Measurements from ENCODE around the gene MEF2A. TPM values are rescaled to one million over a fixed set of nuclear protein-coding genes. Genes with fewer than 3 reads are reported as not detected.
"Not testable (repeated sequence)": the region's sequence is repeated elsewhere in the genome, so short reads cannot be mapped to it uniquely, and the experiment has no call there.

Gene MEF2A
- total RNA-seq (2012; rRNA removed), result 15.9 and 23.3 TPM in 2 replicates

- Histone ChIP-seq H3K4me2 (ENCODE audit: low read length) (peak within 1 kb of the TSS; percentile 100), H3K9ac (ENCODE audit: low read depth, low read length) (peak within 1 kb of the TSS; percentile 99), H3K4me3 (ENCODE audit: low read length) (peak within 1 kb of the TSS; percentile 99), H3K9me3 (replicated peaks; ENCODE audit: low read length) (no peaks in the 10 kb centered on the region), H3K4me1 (ENCODE audit: control insufficient read depth, insufficient read depth, low read length) (peaks cover 29% of the 10 kb centered on the region), H3K27me3 (ENCODE audit: control insufficient read depth, insufficient read depth, low read length) (no peaks in the 10 kb centered on the region), H3K36me3 (ENCODE audit: insufficient read depth, low read length) (no peaks in the 10 kb centered on the region)
These were observed at the start of gene MEF2A for GRCh38 chr15:99565299-99566156. Gene MEF2A, plus strand, starts transcription at chr15:99565984. Its CDS starts 67,136 bp downstream, at chr15:99633120.

GRCh38 chr15:99518191-99518590, 47.6 kb upstream of the MEF2A start:
- H3K27me3 ChIP-seq (ENCODE audit: control insufficient read depth, insufficient read depth, low read length), result no peaks in the 10 kb centered on the region
- H3K9ac ChIP-seq (ENCODE audit: low read depth, low read length), result no peak overlapping the region
- H3K36me3 ChIP-seq (ENCODE audit: insufficient read depth, low read length), result no peaks in the 10 kb centered on the region

GRCh38 chr15:99519366-99519765, 46.4 kb upstream of the MEF2A start:
- not testable (repeated sequence) for H3K4me2 ChIP-seq (ENCODE audit: low read length)

More at GRCh38 chr15:99518191-99518590, 47.6 kb upstream of the MEF2A start:
- Histone ChIP-seq H3K4me2 (ENCODE audit: low read length) (no peak overlapping the region), H3K4me1 (ENCODE audit: control insufficient read depth, insufficient read depth, low read length) (no peaks in the 10 kb centered on the region), H3K9me3 (replicated peaks; ENCODE audit: low read length) (no peaks in the 10 kb centered on the region), H3K4me3 (ENCODE audit: low read length) (no peak overlapping the region)

DNA sequence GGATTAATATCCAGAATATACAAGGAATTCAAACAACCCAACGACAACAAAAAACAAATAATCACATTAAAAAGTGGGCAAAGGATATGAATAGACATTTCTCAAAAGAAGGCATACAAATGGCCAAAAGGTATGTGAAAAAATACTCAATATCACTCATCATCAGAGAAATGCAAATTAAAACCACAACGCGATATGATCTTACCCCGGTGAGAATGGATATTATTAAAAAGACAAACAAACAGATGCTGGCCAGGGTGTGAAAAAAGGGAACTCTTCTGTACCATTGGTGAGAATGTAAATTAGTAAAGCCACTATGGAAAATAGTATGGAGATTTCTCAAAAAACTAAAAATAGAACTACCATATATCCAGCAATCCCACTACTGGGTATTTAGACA, 43.5 kb upstream of the MEF2A start:
- H3K4me1 ChIP-seq (ENCODE audit: control insufficient read depth, insufficient read depth, low read length), result no peaks in the 10 kb centered on the region
- H3K9ac ChIP-seq (ENCODE audit: low read depth, low read length), result no peak overlapping the region
- H3K27me3 ChIP-seq (ENCODE audit: control insufficient read depth, insufficient read depth, low read length), result no peaks in the 10 kb centered on the region
- no peak overlapping the region for H3K4me3 ChIP-seq (ENCODE audit: low read length)
- H3K36me3 ChIP-seq (ENCODE audit: insufficient read depth, low read length), result no peaks in the 10 kb centered on the region
- no peaks in the 10 kb centered on the region for H3K9me3 ChIP-seq (replicated peaks; ENCODE audit: low read length)
- H3K4me2 ChIP-seq (ENCODE audit: low read length), result no peak overlapping the region

More at GRCh38 chr15:99519366-99519765, 46.4 kb upstream of the MEF2A start:
- not testable (repeated sequence) for H3K4me1 ChIP-seq (ENCODE audit: control insufficient read depth, insufficient read depth, low read length); H3K9ac ChIP-seq (ENCODE audit: low read depth, low read length); H3K9me3 ChIP-seq (replicated peaks; ENCODE audit: low read length); H3K36me3 ChIP-seq (ENCODE audit: insufficient read depth, low read length); H3K4me3 ChIP-seq (ENCODE audit: low read length); H3K27me3 ChIP-seq (ENCODE audit: control insufficient read depth, insufficient read depth, low read length)

GRCh38 chr15:99526176-99526575, 39.6 kb upstream of the MEF2A start:
- H3K9ac ChIP-seq (ENCODE audit: low read depth, low read length), result no peak overlapping the region
- no peak overlapping the region for H3K4me2 ChIP-seq (ENCODE audit: low read length)
- no peaks in the 10 kb centered on the region for H3K27me3 ChIP-seq (ENCODE audit: control insufficient read depth, insufficient read depth, low read length)
- no peaks in the 10 kb centered on the region for H3K36me3 ChIP-seq (ENCODE audit: insufficient read depth, low read length)
- H3K9me3 ChIP-seq (replicated peaks; ENCODE audit: low read length), result no peaks in the 10 kb centered on the region
- no peak overlapping the region for H3K4me3 ChIP-seq (ENCODE audit: low read length)
- H3K4me1 ChIP-seq (ENCODE audit: control insufficient read depth, insufficient read depth, low read length), result no peaks in the 10 kb centered on the region

DNA sequence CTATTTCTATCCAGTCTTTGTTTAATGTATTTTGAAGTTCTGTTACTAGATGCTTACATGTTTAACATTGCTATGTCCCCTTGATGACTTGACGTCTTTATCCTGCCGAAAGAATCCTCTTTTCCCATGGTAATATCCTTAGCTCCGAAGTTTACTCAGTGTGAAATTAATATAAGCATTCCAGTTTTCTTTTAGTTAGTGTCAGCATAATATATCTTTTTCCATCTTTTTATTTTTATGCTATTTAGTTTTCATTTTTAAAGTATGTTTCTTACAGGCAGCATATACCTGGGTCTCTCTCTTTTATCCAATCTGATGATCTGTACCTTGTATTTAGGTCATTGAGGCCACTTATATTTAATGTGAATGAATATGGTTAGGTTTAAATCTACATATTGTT, 39.1 kb upstream of the MEF2A start:
- Histone ChIP-seq H3K4me3 (ENCODE audit: low read length) (no peak overlapping the region), H3K9ac (ENCODE audit: low read depth, low read length) (no peak overlapping the region), H3K9me3 (replicated peaks; ENCODE audit: low read length) (no peaks in the 10 kb centered on the region), H3K27me3 (ENCODE audit: control insufficient read depth, insufficient read depth, low read length) (no peaks in the 10 kb centered on the region), H3K36me3 (ENCODE audit: insufficient read depth, low read length) (no peaks in the 10 kb centered on the region), H3K4me1 (ENCODE audit: control insufficient read depth, insufficient read depth, low read length) (no peaks in the 10 kb centered on the region), H3K4me2 (ENCODE audit: low read length) (no peak overlapping the region)

- peaks cover 17% of the 10 kb centered on the region for H3K4me1 ChIP-seq (ENCODE audit: control insufficient read depth, insufficient read depth, low read length)
- no peaks in the 10 kb centered on the region for H3K9me3 ChIP-seq (replicated peaks; ENCODE audit: low read length)
- no peak overlapping the region for H3K4me3 ChIP-seq (ENCODE audit: low read length)
- H3K36me3 ChIP-seq (ENCODE audit: insufficient read depth, low read length), result no peaks in the 10 kb centered on the region
- H3K9ac ChIP-seq (ENCODE audit: low read depth, low read length), result no peak overlapping the region
- H3K4me2 ChIP-seq (ENCODE audit: low read length), result peak overlapping the region; percentile 52
- no peaks in the 10 kb centered on the region for H3K27me3 ChIP-seq (ENCODE audit: control insufficient read depth, insufficient read depth, low read length)
These were observed 29.3 kb upstream of the MEF2A start for GRCh38 chr15:99536422-99537040.

GRCh38 chr15:99537344-99537743, 28.4 kb upstream of the MEF2A start:
- Histone ChIP-seq H3K4me2 (ENCODE audit: low read length) (no peak overlapping the region), H3K4me1 (ENCODE audit: control insufficient read depth, insufficient read depth, low read length) (peaks cover 17% of the 10 kb centered on the region), H3K9ac (ENCODE audit: low read depth, low read length) (no peak overlapping the region), H3K36me3 (ENCODE audit: insufficient read depth, low read length) (no peaks in the 10 kb centered on the region), H3K4me3 (ENCODE audit: low read length) (no peak overlapping the region), H3K27me3 (ENCODE audit: control insufficient read depth, insufficient read depth, low read length) (no peaks in the 10 kb centered on the region), H3K9me3 (replicated peaks; ENCODE audit: low read length) (no peaks in the 10 kb centered on the region)

DNA sequence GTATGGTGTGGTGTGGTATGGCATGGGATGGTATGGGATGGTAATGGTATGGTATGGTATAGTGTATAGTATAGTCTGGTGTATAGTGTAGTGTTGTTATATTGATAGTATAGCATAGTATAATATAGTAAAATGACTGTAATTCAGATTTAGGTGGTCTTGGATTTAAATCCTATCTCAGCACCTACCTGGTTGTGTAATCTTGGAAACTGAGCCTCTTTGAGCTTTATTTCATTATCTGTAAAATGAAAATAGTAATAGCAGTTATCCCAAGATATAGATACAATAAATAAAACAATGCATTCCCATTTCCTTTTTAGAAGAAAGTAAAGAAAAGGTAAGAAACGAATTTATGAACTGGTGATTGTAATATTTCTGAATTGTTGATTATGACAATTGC, 27.5 kb upstream of the MEF2A start:
- H3K36me3 ChIP-seq (ENCODE audit: insufficient read depth, low read length), result no peaks in the 10 kb centered on the region
- no peak overlapping the region for H3K4me2 ChIP-seq (ENCODE audit: low read length)
- H3K4me3 ChIP-seq (ENCODE audit: low read length), result no peak overlapping the region
- no peak overlapping the region for H3K9ac ChIP-seq (ENCODE audit: low read depth, low read length)
- no peaks in the 10 kb centered on the region for H3K27me3 ChIP-seq (ENCODE audit: control insufficient read depth, insufficient read depth, low read length)
- peaks cover 20% of the 10 kb centered on the region for H3K4me1 ChIP-seq (ENCODE audit: control insufficient read depth, insufficient read depth, low read length)
- H3K9me3 ChIP-seq (replicated peaks; ENCODE audit: low read length), result no peaks in the 10 kb centered on the region

GRCh38 chr15:99542828-99543227, 23.0 kb upstream of the MEF2A start:
- Histone ChIP-seq H3K4me3 (ENCODE audit: low read length) (no peak overlapping the region), H3K27me3 (ENCODE audit: control insufficient read depth, insufficient read depth, low read length) (no peaks in the 10 kb centered on the region), H3K9me3 (replicated peaks; ENCODE audit: low read length) (no peaks in the 10 kb centered on the region), H3K4me2 (ENCODE audit: low read length) (no peak overlapping the region), H3K4me1 (ENCODE audit: control insufficient read depth, insufficient read depth, low read length) (peaks cover 3% of the 10 kb centered on the region), H3K9ac (ENCODE audit: low read depth, low read length) (no peak overlapping the region), H3K36me3 (ENCODE audit: insufficient read depth, low read length) (no peaks in the 10 kb centered on the region)

GRCh38 chr15:99545605-99546004, 20.2 kb upstream of the MEF2A start:
- H3K4me3 ChIP-seq (ENCODE audit: low read length), result no peak overlapping the region
- no peak overlapping the region for H3K9ac ChIP-seq (ENCODE audit: low read depth, low read length)
- no peaks in the 10 kb centered on the region for H3K36me3 ChIP-seq (ENCODE audit: insufficient read depth, low read length)
- H3K4me2 ChIP-seq (ENCODE audit: low read length), result no peak overlapping the region
- H3K9me3 ChIP-seq (replicated peaks; ENCODE audit: low read length), result no peaks in the 10 kb centered on the region
- peaks cover 3% of the 10 kb centered on the region for H3K4me1 ChIP-seq (ENCODE audit: control insufficient read depth, insufficient read depth, low read length)
- no peaks in the 10 kb centered on the region for H3K27me3 ChIP-seq (ENCODE audit: control insufficient read depth, insufficient read depth, low read length)
